HG02588 (cell line): ENCODE results near the gene SNTB2.
A peak's percentile ranks its signal among the peaks of the same experiment; 100 is the strongest.

Experiments used
- ATAC-seq: cut with Tn5 transposase; IDR thresholded peaks from one replicate; pipeline ENCODE4 v1.9.1; 2021; ENCODE audit warnings: mild to moderate bottlenecking, moderate library complexity; ENCODE audit not compliant: unreplicated experiment

SNTB2 gene

GRCh38 chr16:69179328-69180010, 7.5 kb upstream of the SNTB2 start:
- no peak for ATAC-seq

- no peak for ATAC-seq
These were observed 7.0 kb upstream of the SNTB2 start for GRCh38 chr16:69180011-69180338.

- no peak for ATAC-seq
These were observed 4.1 kb upstream of the SNTB2 start for GRCh38 chr16:69182730-69183416.

GRCh38 chr16:69187446-69188235, 677 bp downstream of the SNTB2 start:
- peak; percentile 26 for ATAC-seq

GRCh38 chr16:69188236-69188549, 1.2 kb downstream of the SNTB2 start:
- ATAC-seq: no peak

- no peak for ATAC-seq
These were observed 1.8 kb downstream of the SNTB2 start for GRCh38 chr16:69188716-69189115.

- no peak for ATAC-seq
These were observed 3.2 kb downstream of the SNTB2 start for GRCh38 chr16:69190046-69190588.

- no peak for ATAC-seq
These were observed 3.6 kb downstream of the SNTB2 start for GRCh38 chr16:69190598-69190997.

- ATAC-seq: no peak
These were observed 4.2 kb downstream of the SNTB2 start for GRCh38 chr16:69191136-69191535.

- ATAC-seq: no peak
These were observed 6.9 kb downstream of the SNTB2 start for GRCh38 chr16:69193855-69194254.

GRCh38 chr16:69194488-69194887, 7.5 kb downstream of the SNTB2 start:
- ATAC-seq: no peak

GRCh38 chr16:69195369-69196029, 8.5 kb downstream of the SNTB2 start:
- ATAC-seq: no peak

GRCh38 chr16:69197573-69197972, 10.6 kb downstream of the SNTB2 start:
- ATAC-seq: no peak

- ATAC-seq: no peak
These were observed 12.4 kb downstream of the SNTB2 start for GRCh38 chr16:69199382-69199781.

- no peak for ATAC-seq
These were observed 14.3 kb downstream of the SNTB2 start for GRCh38 chr16:69201291-69201690.

GRCh38 chr16:69201787-69202186, 14.8 kb downstream of the SNTB2 start:
- ATAC-seq: no peak

- ATAC-seq: no peak
These were observed 17.2 kb downstream of the SNTB2 start for GRCh38 chr16:69204172-69204571.

GRCh38 chr16:69209735-69210134, 22.8 kb downstream of the SNTB2 start:
- ATAC-seq: no peak

GRCh38 chr16:69217433-69217832, 30.5 kb downstream of the SNTB2 start:
- no peak for ATAC-seq

GRCh38 chr16:69219279-69219678, 32.3 kb downstream of the SNTB2 start:
- ATAC-seq: no peak

- ATAC-seq: no peak
These were observed 36.9 kb downstream of the SNTB2 start for GRCh38 chr16:69223882-69224281.
